PFSK-1 (cell line): ENCODE measurements around the gene DDX54.

Experiments
- POLR2AphosphoS5 ChIP-seq: IDR thresholded peaks from 2 replicates; pipeline ENCODE4 v1.6.1; 2012; ENCODE audit warnings: low read depth, mild to moderate bottlenecking, control low read depth, low read length, moderate library complexity
- REST ChIP-seq, 2 experiments: IDR thresholded peaks; 2 replicates each; pipeline versions ENCODE4 v1.6.1 to v1.8.0; 2011 to 2012; ENCODE audit warnings: low read depth in 2 of 2, low read length in 2 of 2, control low read depth in 1 of 2, inconsistent platforms in 1 of 2, mild to moderate bottlenecking in 1 of 2, moderate library complexity in 1 of 2; ENCODE audit not compliant: insufficient read depth in 1 of 2
- SIN3A ChIP-seq: IDR thresholded peaks from 2 replicates; pipeline ENCODE4 v1.6.1; 2012; ENCODE audit warnings: mild to moderate bottlenecking, low read length, moderate library complexity, borderline replicate concordance; ENCODE audit not compliant: insufficient read depth
- TAF1 ChIP-seq: IDR thresholded peaks from 2 replicates; pipeline ENCODE4 v1.6.1; 2012; ENCODE audit warnings: low read length, control low read depth, borderline replicate concordance; ENCODE audit not compliant: insufficient read depth

- TF ChIP-seq TAF1, result no peak
- TF ChIP-seq POLR2AphosphoS5, result no peak
- TF ChIP-seq REST (IDR thresholded peaks at IDR 0.05; ENCODE audit: insufficient read depth in 1 of 2, low read depth in 2 of 2, low read length in 2 of 2), result no peak
- TF ChIP-seq SIN3A, result no peak
These were observed 67.1 kb downstream of the DDX54 start for GRCh38 chr12:113118142-113118541.
